Right cardiac atrium (tissue), 5 donors: Measurements from ENCODE around the gene OR14A16. TPM values are rescaled to one million over a fixed set of nuclear protein-coding genes. Genes with fewer than 3 reads are reported as not detected.

Experiments used
- ATAC-seq, 2 donors: fragments of 200-7000 bp; cut with Tn5 transposase; one replicate each; pipeline versions ENCODE4 v1.8.0 to v1.9.1; 2020; ENCODE audit warnings: moderate library complexity in 2 of 2, mild to moderate bottlenecking in 1 of 2
- DNase-seq, 3 donors: peaks; one replicate each; pipeline ENCODE4 v3.0.0-alpha.2; 2020
- H3K27ac ChIP-seq: one replicate; pipeline ENCODE4 v1.5.1; 2013; ENCODE audit warnings: mild to moderate bottlenecking, low read length, control low read depth, moderate library complexity
- H3K27me3 ChIP-seq: one replicate; pipeline ENCODE4 v1.6.1; 2013; ENCODE audit not compliant: control insufficient read depth, insufficient read depth
- H3K4me1 ChIP-seq: one replicate; pipeline ENCODE4 v1.6.1; 2013; ENCODE audit warnings: low read length; ENCODE audit not compliant: control insufficient read depth, insufficient read depth
- H3K4me3 ChIP-seq: one replicate; pipeline ENCODE4 v1.5.1; 2013; ENCODE audit warnings: low read length, control low read depth
- H3K9me3 ChIP-seq: one replicate; pipeline ENCODE4 v1.6.1; 2013; ENCODE audit warnings: low read length; ENCODE audit not compliant: control insufficient read depth
- WGBS: extraction: QIAGEN DNeasy Blood & Tissue Kit; methylation state at CpG from one replicate; pipeline ENCODE4 v1.1.7; 2013; 5-methylcytosine and 5-hydroxymethylcytosine counted together
- intact Hi-C, 4 donors: fragments of 100-400 bp; cut with DNase I; formaldehyde crosslinking; loops; one replicate each; pipeline versions ENCODE4 v1.11.0 to v1.14.0; 2022 to 2023
- polyA plus RNA-seq: library from polyadenylated mRNA; stranded (reverse); fragments of 200-250 nt; gene quantifications from one replicate; pipeline ENCODE4 v1.2.3, GENCODE V29; 2013
- total RNA-seq, 4 donors: library from RNA; stranded (reverse); fragmentation: NEBNext Ultra II Directional; extraction: Animal tissue kit (Norgen Biotek cat#: 25700); gene quantifications; one replicate each; pipeline ENCODE4 v1.2.1, GENCODE V29; 2021
- donor health status: healthy with polysubstance abuse.
- donor health status: DM: no; HTN: yes; CAD: no.
- donor health status: DM: no; HTN: no; CAD: no.
- donor health status: DM: no; HTN: yes; CAD: no; lungs with severe emphysema.
- donor health status: DM: yes; HTN: yes; CAD: no.

OR14A16 gene
- total and polyA plus RNA-seq, 5 donors: not detected

DNA sequence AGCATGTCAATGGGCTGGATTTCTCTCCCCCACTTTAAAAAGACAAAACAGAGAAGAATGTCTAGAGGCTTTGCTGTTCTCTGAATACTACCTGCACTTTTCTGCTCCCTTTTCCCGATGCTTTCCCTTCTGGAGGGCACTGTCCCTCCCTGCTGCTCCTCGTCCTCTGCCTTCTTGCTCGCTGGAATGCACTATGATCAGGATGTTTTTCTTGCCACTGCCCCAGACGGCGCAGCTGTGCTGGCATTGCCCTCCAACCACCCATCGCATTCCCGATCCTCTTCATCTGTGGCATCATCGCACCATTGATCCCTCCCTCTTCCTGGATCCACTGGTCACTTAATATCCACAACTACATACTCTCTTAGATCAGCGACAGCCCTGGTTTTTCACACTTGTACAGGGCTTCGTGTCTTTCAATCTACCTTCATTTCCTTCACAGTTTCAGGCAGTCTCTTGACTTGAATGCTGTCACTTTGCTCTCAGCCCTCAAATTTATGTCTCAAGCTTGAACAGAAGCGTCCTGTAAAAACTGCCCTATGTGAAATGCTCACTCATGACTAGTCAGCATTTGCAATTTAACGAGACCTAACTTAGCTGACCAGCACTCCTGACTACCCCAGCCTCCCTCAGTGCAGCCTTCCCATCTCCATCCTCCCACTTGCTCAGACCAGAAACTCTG, 21.2 kb upstream of the OR14A16 start:
- DNase-seq (no peak), ATAC-seq (no peak)

GRCh38 chr1:247843411-247843810, 19.5 kb upstream of the OR14A16 start:
- no peak overlapping the region for H3K4me3 ChIP-seq
- no peaks in the 10 kb centered on the region for H3K9me3 ChIP-seq
- ATAC-seq (no peak), DNase-seq (no peak)
- no peak overlapping the region for H3K27ac ChIP-seq
- H3K27me3 ChIP-seq: no peaks in the 10 kb centered on the region
- WGBS: 87% methylated on average over 2 of the region's 2 CpGs
- intact Hi-C loops: no loop called here
- H3K4me1 ChIP-seq: no peaks in the 10 kb centered on the region

More for the DNA sequence above, 21.2 kb upstream of the OR14A16 start:
- no peaks in the 10 kb centered on the region for H3K27me3 ChIP-seq
- H3K9me3 ChIP-seq: no peaks in the 10 kb centered on the region
- no peaks in the 10 kb centered on the region for H3K4me1 ChIP-seq
- no peak overlapping the region for H3K27ac ChIP-seq
- 69% methylated on average over 12 of the region's 12 CpGs for WGBS
- no peak overlapping the region for H3K4me3 ChIP-seq
- intact Hi-C loops: no loop called here

DNA sequence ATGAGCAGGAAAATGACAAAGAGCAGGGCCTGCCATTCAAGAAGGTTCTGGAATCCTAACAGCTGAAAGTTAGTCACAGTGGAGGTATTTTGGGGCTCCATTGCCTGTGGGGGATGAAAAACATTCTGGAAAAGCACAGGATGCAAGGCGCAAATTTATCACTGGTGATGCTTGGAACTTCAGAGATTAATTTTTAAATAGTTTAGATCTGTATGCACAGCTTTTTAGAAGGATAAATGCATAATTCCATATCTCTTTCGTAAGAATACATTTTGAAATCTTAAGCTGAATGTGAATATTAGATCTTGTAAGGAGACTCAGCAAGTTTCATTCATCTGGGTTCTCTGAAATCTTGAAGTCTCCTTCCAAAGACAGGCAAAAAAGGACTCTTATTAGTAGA, 17.9 kb upstream of the OR14A16 start, which contains the start of gene OR11L1:
Gene OR11L1 (minus strand): TSS at position 101 of the 400 bp plus-strand sequence. CDS start 0 bp downstream, at position 101.
- DNase-seq: no peak
- intact Hi-C loops: no loop called here
- Histone ChIP-seq H3K27ac (no peak within 1 kb of the TSS), H3K4me1 (no peaks in the 10 kb centered on the region), H3K9me3 (no peaks in the 10 kb centered on the region), H3K27me3 (no peaks in the 10 kb centered on the region), H3K4me3 (no peak within 1 kb of the TSS)
- ATAC-seq: no peak
- WGBS: 76% methylated on average over 2 of the region's 2 CpGs

GRCh38 chr1:247840818-247841217, 16.9 kb upstream of the OR14A16 start:
- no peak for ATAC-seq
- intact Hi-C loops: no loop called here
- Histone ChIP-seq H3K4me1 (no peaks in the 10 kb centered on the region), H3K4me3 (no peak overlapping the region), H3K9me3 (no peaks in the 10 kb centered on the region), H3K27me3 (no peaks in the 10 kb centered on the region), H3K27ac (no peak overlapping the region)
- WGBS: 79% methylated on average over 2 of the region's 2 CpGs
- no peak for DNase-seq

DNA sequence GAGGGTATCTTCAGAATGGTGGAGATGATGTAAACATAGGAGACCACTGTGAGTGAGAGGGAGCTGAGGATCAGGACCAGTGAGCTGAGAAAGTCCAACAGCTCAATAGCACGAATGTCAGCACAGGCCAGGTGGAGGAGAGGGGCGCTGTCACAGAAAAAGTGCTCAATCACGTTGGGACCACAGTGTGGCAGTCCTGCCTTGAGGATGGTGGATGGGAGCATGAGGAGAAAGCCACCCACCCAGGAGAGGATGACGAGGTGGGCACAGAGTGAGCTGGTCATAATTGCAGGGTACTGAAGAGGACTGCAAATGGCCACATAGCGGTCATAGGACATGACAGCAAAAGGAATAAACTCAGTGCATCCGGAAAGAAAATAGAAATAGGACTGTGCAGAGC, 9.7 kb upstream of the OR14A16 start:
- no peaks in the 10 kb centered on the region for H3K4me1 ChIP-seq
- no peaks in the 10 kb centered on the region for H3K27me3 ChIP-seq
- intact Hi-C loops: no loop called here
- DNase-seq (no peak), ATAC-seq (no peak)
- H3K27ac ChIP-seq: no peak overlapping the region
- H3K4me3 ChIP-seq: no peak overlapping the region
- no peaks in the 10 kb centered on the region for H3K9me3 ChIP-seq
- WGBS: 65% methylated on average over 6 of the region's 6 CpGs

- 43% methylated on average over 1 of the region's 1 CpG for WGBS
- ATAC-seq (no peak), DNase-seq (no peak)
These were observed 5.7 kb upstream of the OR14A16 start for GRCh38 chr1:247829656-247830055.

DNA sequence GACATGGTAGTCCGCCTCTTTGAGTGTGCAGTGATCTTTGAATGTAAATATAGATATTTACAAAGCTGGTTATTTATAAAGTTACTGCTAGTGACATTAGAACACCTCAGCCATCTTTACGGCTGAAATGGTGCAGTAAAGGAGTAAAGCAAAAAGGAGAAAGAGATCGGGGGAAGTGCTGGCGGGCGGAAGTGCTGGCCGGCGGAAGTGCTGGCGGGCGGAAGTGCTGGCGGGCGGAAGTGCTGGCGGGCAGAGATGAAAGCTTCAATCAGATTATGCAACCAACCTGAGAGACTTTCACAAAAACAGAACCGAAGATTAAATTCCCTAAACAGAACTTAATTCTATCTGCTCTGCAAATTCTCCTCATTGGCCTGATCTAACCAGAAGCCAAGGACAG, 1.4 kb upstream of the OR14A16 start:
- intact Hi-C loops: no loop called here
- DNase-seq (no peak), ATAC-seq (no peak)
- Histone ChIP-seq H3K9me3 (no peaks in the 10 kb centered on the region), H3K27ac (no peak overlapping the region), H3K4me1 (no peaks in the 10 kb centered on the region), H3K27me3 (no peaks in the 10 kb centered on the region), H3K4me3 (no peak overlapping the region)
- 86% methylated on average over 13 of the region's 13 CpGs for WGBS

More at GRCh38 chr1:247829656-247830055, 5.7 kb upstream of the OR14A16 start:
- Histone ChIP-seq H3K9me3 (no peaks in the 10 kb centered on the region), H3K27me3 (no peaks in the 10 kb centered on the region), H3K4me1 (no peaks in the 10 kb centered on the region), H3K27ac (no peak overlapping the region), H3K4me3 (no peak overlapping the region)
- intact Hi-C loops: no loop called here

DNA sequence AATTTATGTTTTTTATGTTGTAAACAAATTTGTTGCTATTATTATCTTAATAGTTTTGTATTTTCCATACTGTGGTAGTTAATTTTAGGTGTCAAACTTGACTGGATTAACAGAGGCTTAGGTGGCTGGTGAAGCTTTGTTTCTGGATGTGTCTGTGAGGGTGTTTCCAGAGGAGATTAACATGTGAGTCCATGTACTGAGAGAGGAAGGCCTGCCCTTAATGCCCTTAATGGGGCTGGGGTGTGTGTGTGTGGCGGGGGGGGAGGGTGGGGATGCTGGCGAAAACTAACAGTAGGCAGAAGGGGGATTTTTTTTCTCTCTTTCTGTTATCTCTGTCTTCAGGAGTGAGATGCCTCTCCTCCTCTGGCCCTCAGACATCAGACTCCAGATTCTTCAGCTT, 1.9 kb downstream of the OR14A16 start:
- no peak for ATAC-seq
- DNase-seq: no peak
- Histone ChIP-seq H3K9me3 (no peaks in the 10 kb centered on the region), H3K27ac (no peak overlapping the region), H3K4me3 (no peak overlapping the region), H3K27me3 (no peaks in the 10 kb centered on the region), H3K4me1 (no peaks in the 10 kb centered on the region)
- intact Hi-C loops: no loop called here
- 45% methylated on average over 2 of the region's 2 CpGs for WGBS

DNA sequence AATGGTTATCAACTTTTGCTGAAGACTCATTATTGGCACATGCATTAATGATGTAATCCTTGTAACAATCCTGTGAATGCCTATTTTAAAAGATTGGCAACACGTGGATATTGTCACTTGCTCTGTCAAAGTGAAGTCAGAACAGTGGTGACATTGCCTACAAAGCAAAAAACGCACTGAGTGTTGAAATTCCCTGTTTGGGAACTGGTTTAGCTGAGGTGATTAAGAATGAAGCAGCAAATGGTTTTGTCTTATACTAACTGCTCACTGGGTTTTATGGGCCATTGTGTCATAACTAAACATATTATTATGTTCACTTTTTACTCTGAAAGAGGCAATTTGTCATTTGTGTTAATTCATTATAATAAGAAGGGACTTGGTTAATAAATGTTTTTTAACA, 11.3 kb downstream of the OR14A16 start:
- Histone ChIP-seq H3K4me3 (no peak overlapping the region), H3K9me3 (no peaks in the 10 kb centered on the region), H3K4me1 (no peaks in the 10 kb centered on the region), H3K27me3 (no peaks in the 10 kb centered on the region), H3K27ac (no peak overlapping the region)
- WGBS: 41% methylated on average over 2 of the region's 2 CpGs
- DNase-seq (no peak), ATAC-seq (no peak)
- intact Hi-C loops: no loop called here

DNA sequence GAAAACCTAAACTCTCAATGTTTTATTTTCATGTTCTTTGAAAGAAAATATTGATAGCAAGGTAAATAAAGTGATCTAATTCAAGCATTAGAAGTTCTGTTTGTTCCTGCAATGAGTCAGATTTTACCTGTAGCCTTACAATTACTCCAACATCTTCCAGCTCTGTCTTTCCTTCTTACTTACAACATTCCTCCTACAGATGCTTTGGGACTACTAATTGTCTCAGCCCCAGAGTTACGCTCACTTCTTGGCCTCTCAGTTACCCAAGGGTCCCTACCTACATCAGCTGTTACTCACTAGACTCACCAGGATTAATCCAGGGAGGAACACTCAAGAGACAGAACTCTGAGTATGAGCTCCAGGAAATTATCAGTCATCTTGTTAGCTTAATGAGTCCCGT, 26.4 kb downstream of the OR14A16 start:
- WGBS: under 1% methylated on average over 2 of the region's 2 CpGs
- no peak for ATAC-seq
- Histone ChIP-seq H3K4me3 (no peak overlapping the region), H3K27ac (no peak overlapping the region), H3K4me1 (no peaks in the 10 kb centered on the region), H3K27me3 (no peaks in the 10 kb centered on the region), H3K9me3 (no peaks in the 10 kb centered on the region)
- intact Hi-C loops: no loop called here
- no peak for DNase-seq

- H3K4me3 ChIP-seq: no peak overlapping the region
- DNase-seq (no peak), ATAC-seq (no peak)
- intact Hi-C loops: no loop called here
- no peak overlapping the region for H3K27ac ChIP-seq
- no peaks in the 10 kb centered on the region for H3K27me3 ChIP-seq
- H3K9me3 ChIP-seq: no peaks in the 10 kb centered on the region
- no peaks in the 10 kb centered on the region for H3K4me1 ChIP-seq
These were observed 54.3 kb downstream of the OR14A16 start for GRCh38 chr1:247769603-247770002.
